Mononuclear cell (primary cell): Measurements from ENCODE around the gene C1orf116. TPM values are rescaled to one million over a fixed set of nuclear protein-coding genes. Genes with fewer than 3 reads are reported as not detected.

Experiments
- H3K27me3 ChIP-seq: 2 replicates; pipeline ENCODE4 v1.6.0; 2011; ENCODE audit warnings: low read length, control low read depth; ENCODE audit not compliant: insufficient read depth
- H3K4me1 ChIP-seq: 2 replicates; pipeline ENCODE4 v1.5.1; 2011; ENCODE audit warnings: mild to moderate bottlenecking, low read length, control low read depth; ENCODE audit not compliant: insufficient read depth
- H3K4me3 ChIP-seq: 2 replicates; pipeline ENCODE4 v1.5.1; 2011; ENCODE audit warnings: mild to moderate bottlenecking, low read length, moderate library complexity
- H3K9me3 ChIP-seq: 2 replicates; pipeline ENCODE4 v1.5.1; 2011; ENCODE audit warnings: low read depth, mild to moderate bottlenecking, control low read depth, low read length
- total RNA-seq: library from RNA; depleted of rRNA; stranded (reverse); fragments of >200 nt; gene quantifications from one replicate; pipeline ENCODE4 v1.2.3, GENCODE V29; 2012

The C1orf116 gene
- 0.63 TPM for total RNA-seq

DNA sequence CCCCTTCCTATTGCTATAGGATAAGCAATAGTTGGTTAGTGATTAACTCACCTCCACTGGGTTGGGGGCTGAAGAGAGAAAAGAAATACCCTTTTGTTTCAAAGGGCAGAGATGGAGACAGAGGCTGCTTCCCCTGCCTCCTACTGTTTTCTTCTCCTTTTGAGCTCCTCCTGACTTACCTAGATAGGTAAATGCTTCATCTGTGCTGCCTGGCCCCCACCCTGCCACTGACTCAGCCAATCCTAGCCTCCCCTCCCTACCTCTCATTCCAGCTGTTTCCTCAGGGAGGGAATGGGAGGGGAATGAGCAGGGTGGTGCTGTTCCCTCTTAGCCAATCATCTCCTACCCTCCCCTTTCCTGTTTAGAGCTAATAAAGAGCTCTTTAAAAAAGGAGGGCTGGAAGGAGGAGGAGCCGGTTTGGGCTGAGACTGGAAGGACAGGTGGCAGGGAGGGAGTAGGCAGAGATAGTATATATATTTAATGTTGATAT lies at the start of gene C1orf116:
Gene C1orf116, minus strand, starts transcription at position 229 of the 490 bp plus-strand sequence. CDS start 5,158 bp downstream, outside the sequence.
- Histone ChIP-seq H3K4me3 (no peak within 1 kb of the TSS), H3K27me3 (peaks cover 24% of the 10 kb centered on the region), H3K9me3 (no peaks in the 10 kb centered on the region), H3K4me1 (no peaks in the 10 kb centered on the region)

DNA sequence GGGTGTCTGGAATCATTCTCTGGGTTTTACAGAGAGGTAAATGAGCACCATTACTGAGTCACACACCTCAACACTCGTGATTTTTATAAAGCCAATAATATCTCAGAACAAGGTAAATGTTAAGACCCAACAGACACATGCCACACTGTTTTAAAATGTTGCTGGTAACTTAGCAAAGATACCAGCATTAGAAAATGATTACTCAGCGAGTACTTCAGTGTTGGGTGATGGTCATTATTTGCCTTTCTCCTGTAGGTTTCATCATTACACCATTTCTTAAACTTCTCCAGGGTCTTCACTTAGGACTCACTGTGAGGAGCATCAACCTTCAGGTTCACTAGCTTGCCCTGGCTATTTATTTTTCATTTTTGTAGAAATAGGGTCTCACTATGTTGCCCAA lies 49.2 kb upstream of the C1orf116 start:
- Histone ChIP-seq H3K27me3 (peaks cover 14% of the 10 kb centered on the region), H3K4me3 (no peak overlapping the region), H3K4me1 (peaks cover 11% of the 10 kb centered on the region), H3K9me3 (no peaks in the 10 kb centered on the region)

DNA sequence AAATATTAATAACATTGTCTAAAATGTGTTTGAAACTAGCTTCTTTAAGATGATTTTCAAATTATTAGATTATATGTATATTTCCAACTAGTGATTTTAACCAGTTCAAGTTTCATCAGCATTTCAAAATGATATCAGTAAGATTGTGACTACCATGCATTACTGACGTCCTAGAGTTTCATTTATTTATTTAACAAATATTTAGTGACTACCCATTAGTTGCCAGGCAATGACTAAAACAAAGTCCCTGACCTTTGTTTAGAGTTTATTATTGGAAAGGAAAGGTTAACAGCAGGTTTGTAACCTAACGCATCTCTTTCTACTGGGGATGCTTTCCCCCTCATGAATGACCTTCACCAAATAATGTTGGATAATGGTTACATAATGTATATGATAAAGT lies 48.5 kb upstream of the C1orf116 start:
- Histone ChIP-seq H3K27me3 (peaks cover 14% of the 10 kb centered on the region), H3K9me3 (no peaks in the 10 kb centered on the region), H3K4me3 (no peak overlapping the region), H3K4me1 (peaks cover 11% of the 10 kb centered on the region)

DNA sequence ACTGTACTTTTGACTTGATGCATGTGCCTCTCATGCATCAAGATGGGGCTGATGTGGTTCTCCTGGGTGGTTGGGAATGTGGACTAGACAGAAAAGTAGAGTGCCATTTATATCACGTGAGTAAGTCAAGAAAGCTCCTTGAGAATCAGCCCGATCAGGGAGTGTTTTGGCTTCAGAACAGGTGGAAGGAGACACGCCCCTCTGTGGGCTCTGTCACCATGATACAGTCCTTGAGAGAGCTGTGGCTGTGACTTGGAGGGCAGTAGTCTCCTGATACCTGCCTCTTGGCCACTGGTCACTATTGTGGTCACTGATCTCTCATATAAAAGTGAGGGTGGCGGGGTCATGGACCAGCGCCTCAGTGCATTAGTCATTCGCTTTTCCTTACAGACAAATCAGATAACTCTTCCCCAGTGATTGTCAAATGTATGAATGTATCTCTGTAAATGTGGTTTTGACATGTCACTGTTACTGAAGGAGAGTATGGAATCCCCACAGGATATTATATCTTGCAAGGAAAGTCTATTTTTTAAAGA lies 47.2 kb upstream of the C1orf116 start:
- no peaks in the 10 kb centered on the region for H3K9me3 ChIP-seq
- H3K4me1 ChIP-seq, result peaks cover 9% of the 10 kb centered on the region
- H3K4me3 ChIP-seq, result no peak overlapping the region
- H3K27me3 ChIP-seq, result peaks cover 14% of the 10 kb centered on the region

DNA sequence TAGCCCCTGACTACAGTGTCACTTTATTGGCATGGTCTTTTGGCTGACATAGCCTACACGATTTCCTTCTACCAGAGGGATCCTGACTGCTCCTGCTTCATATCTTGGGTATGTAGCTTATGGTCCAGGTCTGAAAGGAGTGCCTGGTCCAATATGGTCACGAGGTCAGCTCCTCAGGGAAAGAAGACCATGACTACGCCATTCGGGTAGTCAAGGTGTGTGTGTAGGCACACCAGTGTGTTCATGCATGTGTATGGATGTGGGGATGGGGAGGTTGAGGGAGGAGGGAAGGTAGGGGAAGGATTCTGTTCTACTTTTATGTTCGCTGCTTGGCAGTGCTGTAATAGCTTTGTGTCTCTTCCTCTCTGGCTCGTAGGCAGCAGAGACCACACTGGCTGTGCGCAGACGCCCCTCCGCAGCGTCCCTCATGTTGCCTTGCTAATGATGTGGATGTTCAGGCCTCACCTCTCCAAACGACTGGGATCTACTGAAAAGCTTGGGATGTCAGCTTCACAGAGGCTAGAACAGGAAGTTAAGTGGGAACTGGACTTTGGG lies 46.1 kb upstream of the C1orf116 start:
- Histone ChIP-seq H3K27me3 (peaks cover 5% of the 10 kb centered on the region), H3K4me3 (no peak overlapping the region), H3K4me1 (peaks cover 3% of the 10 kb centered on the region), H3K9me3 (no peaks in the 10 kb centered on the region)

DNA sequence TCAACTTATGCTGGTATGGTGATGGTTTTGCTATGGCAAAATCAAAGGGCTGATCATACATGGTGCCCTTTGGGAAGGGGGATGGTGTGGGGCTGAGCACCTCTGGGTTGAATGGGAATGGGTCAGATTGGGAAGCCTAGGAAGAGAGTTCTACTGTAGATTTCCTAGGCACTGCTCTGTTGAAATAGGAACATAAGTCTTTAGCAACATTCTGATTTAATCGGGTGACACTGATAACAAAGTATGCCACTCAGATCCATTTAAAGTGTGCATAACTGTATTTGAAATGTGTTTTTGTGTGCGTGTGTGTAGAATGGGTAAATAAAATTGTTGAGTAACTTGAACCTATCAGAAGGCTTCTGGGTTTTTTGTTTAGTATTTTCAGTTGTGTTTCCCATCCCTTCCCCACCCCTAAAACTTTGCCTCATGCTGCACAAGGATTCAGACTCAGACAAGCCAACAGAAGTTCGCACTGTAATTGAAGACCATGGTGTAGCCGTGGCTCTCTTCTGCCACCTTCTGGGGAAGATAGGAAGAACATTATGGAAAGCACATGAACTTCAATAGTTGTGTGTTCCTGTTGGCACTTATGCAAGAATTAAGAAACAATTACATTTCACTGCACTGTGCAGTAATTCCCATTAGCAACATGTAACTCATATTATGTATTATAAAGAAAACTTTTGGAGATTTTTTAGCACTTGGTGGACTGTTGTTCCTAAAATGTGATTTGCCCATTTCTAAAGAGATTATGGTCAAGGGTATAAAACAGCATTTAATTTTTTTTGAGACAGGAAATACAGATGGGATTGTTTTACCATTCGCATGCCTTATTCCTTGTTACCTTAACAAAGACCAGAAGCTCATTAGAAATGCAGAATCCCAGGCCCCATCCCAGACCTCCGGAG lies 45.2 kb upstream of the C1orf116 start:
- Histone ChIP-seq H3K27me3 (no peaks in the 10 kb centered on the region), H3K4me3 (no peak overlapping the region), H3K9me3 (no peaks in the 10 kb centered on the region), H3K4me1 (peaks cover 3% of the 10 kb centered on the region)

DNA sequence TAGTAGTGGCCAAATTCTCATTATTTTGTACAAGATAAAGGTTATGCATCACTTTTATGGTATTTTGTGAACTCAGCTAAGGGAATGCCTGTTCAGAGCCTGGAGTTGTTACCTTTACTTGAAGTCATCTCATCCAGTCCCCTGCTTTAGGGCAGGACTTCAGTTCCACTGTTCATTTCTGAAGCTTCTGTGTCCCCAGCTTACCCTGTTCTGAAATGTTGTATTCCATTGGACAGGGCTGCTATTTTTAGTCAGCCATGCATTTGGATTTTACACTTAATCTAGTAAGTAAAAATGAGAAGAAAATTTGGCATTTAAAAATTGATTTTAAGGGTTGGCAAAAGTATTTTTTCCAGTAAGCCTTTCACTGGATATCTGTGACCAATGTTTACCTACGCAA lies 44.5 kb upstream of the C1orf116 start:
- H3K9me3 ChIP-seq, result no peaks in the 10 kb centered on the region
- peaks cover 7% of the 10 kb centered on the region for H3K4me1 ChIP-seq
- H3K27me3 ChIP-seq, result no peaks in the 10 kb centered on the region
- no peak overlapping the region for H3K4me3 ChIP-seq

DNA sequence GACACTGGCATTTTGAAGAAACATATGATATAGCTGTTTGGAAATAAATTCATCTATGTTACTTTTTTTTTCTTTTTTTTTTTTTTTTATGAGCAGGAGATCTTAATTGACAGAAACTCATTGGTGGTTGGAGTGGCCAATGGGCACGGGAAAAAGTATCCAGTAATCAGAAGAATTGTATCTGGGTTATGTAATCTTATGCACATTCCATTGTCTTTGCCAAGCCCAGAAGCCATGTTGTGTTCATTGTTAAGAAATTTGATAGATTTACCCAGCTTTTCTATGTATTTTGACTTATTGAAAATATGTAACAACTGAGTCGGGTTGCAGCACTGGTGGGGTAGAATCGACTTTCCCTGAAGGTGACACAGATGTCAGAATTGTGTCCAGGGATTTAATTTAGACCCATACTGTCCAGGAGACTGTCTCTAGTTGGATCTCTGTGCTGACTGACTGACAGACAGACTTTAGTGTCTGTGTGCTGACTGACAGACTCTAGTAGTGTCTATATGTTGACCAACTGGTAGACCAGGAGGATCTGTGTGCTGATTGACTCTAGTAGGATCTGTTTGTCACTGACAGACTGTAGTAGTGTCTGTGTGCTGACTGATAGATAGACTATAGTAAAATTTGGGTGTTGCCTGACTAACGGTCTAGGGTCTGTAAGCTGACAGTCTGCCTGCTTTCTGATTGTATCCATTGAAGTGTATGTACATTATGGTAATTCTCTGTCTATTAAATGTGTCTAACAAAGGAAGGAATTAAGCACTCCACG lies 43.8 kb upstream of the C1orf116 start:
- peaks cover 14% of the 10 kb centered on the region for H3K4me1 ChIP-seq
- H3K9me3 ChIP-seq, result no peaks in the 10 kb centered on the region
- H3K4me3 ChIP-seq, result no peak overlapping the region
- no peaks in the 10 kb centered on the region for H3K27me3 ChIP-seq

DNA sequence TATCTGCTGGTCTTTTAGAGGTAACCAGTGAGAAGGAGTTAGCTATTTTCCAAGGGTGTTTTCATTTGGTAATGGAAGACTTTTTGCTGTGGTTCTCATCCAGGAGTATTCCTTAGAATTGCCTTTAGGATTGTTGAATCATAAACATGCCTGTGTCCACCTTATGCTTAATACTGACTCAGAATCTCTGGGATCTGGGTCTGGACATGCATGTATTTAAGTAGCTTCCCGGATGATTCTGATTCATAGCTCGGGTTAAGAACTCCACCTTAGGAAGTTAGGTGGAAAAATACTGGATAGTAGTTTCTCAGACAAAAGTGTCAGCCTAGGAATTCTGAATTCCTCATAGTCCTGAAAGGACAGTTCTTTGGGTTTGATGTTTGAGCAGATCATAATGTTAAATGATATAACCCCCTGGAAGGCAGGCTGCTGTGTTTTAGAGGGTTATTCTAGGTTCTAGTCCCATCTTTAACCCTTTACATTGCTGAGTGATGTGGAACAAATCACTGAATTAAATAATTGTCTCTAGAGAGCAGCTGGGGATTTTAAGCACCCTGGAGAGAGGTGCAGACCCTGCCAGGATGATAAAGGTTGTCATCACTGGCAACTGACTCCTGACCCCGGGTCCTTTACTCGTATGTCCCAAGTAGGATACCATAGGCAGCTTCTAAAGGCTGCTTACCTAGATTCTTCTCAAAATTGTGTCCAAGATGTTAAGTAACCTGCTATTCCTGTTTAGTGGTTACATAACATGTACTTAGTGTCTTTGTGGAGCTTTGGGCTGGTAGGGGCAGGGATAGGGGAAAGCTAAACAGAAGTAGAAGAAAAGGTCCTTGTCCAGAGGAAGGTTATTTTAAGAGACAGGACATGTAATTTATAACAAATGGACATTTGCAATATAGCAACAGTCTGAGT lies 41.6 kb upstream of the C1orf116 start:
- no peak overlapping the region for H3K4me3 ChIP-seq
- H3K27me3 ChIP-seq, result no peaks in the 10 kb centered on the region
- H3K4me1 ChIP-seq, result peaks cover 32% of the 10 kb centered on the region
- H3K9me3 ChIP-seq, result no peaks in the 10 kb centered on the region

DNA sequence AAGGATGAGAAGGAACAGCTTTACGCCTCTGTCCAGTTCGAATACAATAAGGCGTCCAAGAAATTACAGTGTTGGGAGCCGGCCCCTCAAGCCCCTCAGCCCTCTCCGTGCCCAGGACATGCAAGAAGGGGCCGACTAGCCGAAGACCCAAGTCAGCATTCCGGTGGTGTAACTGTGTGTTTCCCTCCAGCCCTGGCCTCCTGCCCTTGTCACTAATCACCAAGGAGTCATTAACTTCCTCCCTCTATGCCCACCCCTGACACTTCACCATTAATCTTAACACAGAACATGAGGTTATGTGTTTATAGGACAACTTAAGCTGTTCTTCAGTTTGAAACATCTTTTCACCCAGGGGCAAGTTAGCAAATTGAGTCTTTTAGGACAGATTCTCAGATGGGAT lies 39.7 kb upstream of the C1orf116 start:
- Histone ChIP-seq H3K4me1 (peaks cover 39% of the 10 kb centered on the region), H3K9me3 (no peaks in the 10 kb centered on the region), H3K27me3 (no peaks in the 10 kb centered on the region), H3K4me3 (no peak overlapping the region)

DNA sequence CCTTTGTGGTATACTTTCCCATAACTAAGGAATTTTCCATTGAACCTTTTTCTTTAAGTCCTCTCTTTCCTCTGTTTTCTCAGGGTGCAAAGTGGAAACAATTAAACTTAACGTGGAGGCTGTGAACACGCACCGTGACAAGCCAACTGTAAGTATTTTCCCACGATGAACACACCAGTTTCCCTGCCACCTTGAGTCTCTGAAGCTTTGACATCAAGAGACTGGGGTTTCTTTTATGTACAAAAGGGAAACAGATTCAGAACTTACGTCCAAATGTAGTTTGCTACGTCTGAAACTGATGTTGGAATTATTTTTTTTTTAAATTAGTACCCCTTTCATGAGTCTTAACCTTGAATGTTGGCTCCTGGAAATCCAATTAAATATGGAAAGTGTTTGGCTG lies 38.9 kb upstream of the C1orf116 start:
- Histone ChIP-seq H3K4me3 (no peak overlapping the region), H3K4me1 (peaks cover 39% of the 10 kb centered on the region)

DNA sequence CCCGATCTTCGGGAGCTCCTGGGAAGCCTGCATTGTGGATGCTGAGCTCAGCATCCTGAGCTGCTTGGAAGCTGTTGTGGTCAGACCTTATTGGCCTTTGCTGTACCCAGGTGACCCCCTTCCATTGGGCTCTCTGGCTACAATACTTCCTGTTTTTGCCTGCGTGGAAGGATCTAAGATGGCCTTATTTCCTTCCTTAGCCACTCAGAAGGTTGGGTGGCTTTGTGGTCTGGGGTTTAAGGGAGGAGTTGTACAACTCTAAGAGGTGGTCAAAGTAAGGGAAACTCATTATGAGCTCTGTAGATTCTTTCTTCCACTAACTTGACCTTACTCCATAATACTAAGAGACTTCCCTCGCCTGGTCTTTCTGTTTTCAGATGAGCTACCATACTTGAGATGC lies 38.3 kb upstream of the C1orf116 start:
- H3K27me3 ChIP-seq, result no peaks in the 10 kb centered on the region
- H3K4me3 ChIP-seq, result no peak overlapping the region
- H3K4me1 ChIP-seq, result peaks cover 39% of the 10 kb centered on the region
- no peaks in the 10 kb centered on the region for H3K9me3 ChIP-seq

More for the DNA sequence above, 38.9 kb upstream of the C1orf116 start:
- no peaks in the 10 kb centered on the region for H3K27me3 ChIP-seq
- H3K9me3 ChIP-seq, result no peaks in the 10 kb centered on the region

DNA sequence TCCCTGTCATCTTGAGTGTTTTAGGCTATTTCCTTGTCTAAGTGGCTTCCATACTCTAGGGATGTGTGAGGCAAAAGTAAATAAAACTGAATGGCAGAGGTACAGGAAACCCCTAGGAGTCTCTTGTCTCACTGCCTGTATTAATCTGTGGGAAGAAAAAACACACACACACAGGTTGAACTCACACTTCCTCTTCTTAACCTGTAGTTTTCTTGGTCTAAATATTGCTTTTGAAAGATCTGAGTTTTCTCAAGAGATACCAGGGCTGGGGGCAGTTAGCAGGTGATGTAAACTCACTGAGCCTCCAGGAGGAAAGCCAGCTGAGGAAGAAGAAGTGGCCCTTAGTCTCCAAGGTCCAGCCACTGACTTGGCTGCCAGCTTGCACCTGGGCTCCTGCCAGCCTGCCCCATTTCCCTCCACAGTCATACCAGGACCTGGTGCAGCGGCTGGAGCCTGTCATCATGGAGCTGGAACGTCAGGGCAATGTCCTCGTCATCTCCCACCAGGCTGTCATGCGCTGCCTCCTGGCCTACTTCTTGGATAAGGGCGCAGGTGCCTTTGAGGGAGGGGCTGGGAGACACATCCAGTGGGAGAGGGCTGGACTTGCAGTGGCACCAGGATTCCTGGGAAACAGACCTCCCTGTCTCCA lies 37.4 kb upstream of the C1orf116 start:
- Histone ChIP-seq H3K4me3 (no peak overlapping the region), H3K4me1 (peaks cover 39% of the 10 kb centered on the region), H3K9me3 (no peaks in the 10 kb centered on the region), H3K27me3 (no peaks in the 10 kb centered on the region)

DNA sequence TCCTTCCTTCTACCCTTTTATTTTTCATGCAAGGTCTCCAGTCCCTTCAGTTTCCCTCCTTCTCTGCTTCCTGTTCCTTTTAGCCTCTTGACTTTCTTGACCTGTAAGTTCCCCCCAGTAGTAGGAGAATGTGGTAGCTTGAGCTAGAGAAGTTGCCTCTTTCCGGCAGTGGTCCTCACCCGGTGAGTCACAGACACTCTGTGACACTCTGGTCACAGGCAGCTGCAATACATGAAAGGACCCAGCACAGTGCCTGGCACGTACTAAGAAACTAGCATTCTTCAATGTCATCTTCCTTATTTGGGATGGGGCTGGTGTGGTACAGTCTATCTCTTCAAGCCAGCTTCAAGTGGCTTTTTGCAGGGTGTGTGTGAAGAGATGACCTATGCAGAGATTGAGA lies 36.5 kb upstream of the C1orf116 start:
- H3K27me3 ChIP-seq, result no peaks in the 10 kb centered on the region

More for the DNA sequence above, 36.5 kb upstream of the C1orf116 start:
- H3K4me1 ChIP-seq, result peaks cover 39% of the 10 kb centered on the region
- no peak overlapping the region for H3K4me3 ChIP-seq
- no peaks in the 10 kb centered on the region for H3K9me3 ChIP-seq
